Measurements from ENCODE around the gene LDB2.

The LDB2 gene

DNA sequence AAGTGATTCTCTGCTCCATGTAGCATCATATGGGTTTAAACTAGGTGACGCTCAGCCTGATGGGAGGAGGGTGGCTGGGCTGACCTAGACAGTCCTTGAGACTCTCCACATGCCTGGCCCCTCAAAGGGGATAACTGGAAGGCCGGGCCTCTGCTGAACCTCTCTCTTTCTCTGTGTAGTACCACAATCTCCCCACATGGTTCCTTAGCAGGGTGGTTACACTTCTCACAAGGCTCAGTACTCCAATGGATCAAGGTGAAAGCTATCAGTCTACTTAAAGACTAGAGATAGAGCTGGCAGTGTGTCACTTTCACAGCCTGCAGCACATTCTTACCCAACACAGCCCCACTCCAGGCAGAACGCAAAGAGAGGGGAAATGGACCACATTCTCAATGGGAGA is 80.4 kb downstream of the LDB2 start:
- H3K4me3 ChIP-seq (ENCODE audit: low read depth, low read length) = no peak overlapping the region
- no peak for DNase-seq (ENCODE audit: low read depth)
- TF ChIP-seq, protein P1, sequence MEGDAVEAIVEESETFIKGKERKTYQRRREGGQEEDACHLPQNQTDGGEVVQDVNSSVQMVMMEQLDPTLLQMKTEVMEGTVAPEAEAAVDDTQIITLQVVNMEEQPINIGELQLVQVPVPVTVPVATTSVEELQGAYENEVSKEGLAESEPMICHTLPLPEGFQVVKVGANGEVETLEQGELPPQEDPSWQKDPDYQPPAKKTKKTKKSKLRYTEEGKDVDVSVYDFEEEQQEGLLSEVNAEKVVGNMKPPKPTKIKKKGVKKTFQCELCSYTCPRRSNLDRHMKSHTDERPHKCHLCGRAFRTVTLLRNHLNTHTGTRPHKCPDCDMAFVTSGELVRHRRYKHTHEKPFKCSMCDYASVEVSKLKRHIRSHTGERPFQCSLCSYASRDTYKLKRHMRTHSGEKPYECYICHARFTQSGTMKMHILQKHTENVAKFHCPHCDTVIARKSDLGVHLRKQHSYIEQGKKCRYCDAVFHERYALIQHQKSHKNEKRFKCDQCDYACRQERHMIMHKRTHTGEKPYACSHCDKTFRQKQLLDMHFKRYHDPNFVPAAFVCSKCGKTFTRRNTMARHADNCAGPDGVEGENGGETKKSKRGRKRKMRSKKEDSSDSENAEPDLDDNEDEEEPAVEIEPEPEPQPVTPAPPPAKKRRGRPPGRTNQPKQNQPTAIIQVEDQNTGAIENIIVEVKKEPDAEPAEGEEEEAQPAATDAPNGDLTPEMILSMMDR (IDR thresholded peaks at IDR 0.05; ENCODE audit: low read depth, low read length) = no peak
- TF ChIP-seq POLR2A (IDR thresholded peaks at IDR 0.05; ENCODE audit: extremely low read depth, insufficient read length) (no peak), MYC (IDR thresholded peaks at IDR 0.05; ENCODE audit: low read depth, low read length) (no peak)
- TF ChIP-seq, protein P2, sequence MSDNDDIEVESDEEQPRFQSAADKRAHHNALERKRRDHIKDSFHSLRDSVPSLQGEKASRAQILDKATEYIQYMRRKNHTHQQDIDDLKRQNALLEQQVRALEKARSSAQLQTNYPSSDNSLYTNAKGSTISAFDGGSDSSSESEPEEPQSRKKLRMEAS (IDR thresholded peaks at IDR 0.05; ENCODE audit: low read depth, low read length) = no peak

DNA sequence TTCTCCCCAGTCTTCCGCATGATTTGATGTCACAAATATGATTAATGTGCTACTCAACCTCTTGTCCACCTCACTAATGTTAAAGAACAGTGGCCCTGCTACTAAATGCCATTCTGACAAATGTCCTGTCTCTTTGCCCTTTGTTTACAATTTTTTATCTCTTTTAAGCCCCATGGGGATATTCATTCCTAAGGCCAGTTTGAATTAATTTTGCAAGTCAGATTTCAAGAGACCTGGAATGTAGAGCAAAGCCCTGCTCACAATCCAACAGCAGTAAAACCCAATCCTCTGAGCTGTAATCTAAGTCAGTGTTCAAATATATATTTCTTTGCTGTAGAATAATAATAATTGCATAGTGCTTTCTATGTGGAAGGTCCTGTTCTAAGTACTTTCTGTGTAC is 81.2 kb downstream of the LDB2 start:
- no peak for DNase-seq (ENCODE audit: low read depth)
- H3K4me3 ChIP-seq (ENCODE audit: low read depth, low read length) = no peak overlapping the region
- TF ChIP-seq, protein P2 (IDR thresholded peaks at IDR 0.05; ENCODE audit: low read depth, low read length) = no peak
- no peak for TF ChIP-seq MYC (IDR thresholded peaks at IDR 0.05; ENCODE audit: low read depth, low read length)

DNA sequence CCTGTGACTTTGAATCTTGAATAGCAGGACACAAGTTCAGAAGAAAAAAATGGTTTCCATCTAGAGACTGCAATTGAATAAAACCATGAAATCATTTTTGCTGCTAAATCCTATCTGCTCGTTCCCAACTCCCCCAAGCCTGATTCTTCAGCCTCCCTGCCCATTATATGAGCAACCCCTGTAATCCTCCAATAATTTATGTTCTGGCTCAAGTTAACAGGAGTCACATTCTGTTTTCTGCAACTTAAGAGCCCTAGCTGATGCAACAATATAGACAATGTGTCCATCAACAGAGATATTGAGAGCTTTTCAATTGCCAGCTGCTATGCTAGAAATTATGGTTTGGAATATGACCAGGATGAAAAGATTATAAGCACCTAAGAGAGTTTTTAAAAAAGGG is 84.1 kb downstream of the LDB2 start:
- no peak for DNase-seq (ENCODE audit: low read depth)
- H3K4me3 ChIP-seq (ENCODE audit: low read depth, low read length) = no peak overlapping the region
- no peak for TF ChIP-seq MYC (IDR thresholded peaks at IDR 0.05; ENCODE audit: low read depth, low read length)
- TF ChIP-seq, protein P1 (IDR thresholded peaks at IDR 0.05; ENCODE audit: low read depth, low read length) = no peak

DNA sequence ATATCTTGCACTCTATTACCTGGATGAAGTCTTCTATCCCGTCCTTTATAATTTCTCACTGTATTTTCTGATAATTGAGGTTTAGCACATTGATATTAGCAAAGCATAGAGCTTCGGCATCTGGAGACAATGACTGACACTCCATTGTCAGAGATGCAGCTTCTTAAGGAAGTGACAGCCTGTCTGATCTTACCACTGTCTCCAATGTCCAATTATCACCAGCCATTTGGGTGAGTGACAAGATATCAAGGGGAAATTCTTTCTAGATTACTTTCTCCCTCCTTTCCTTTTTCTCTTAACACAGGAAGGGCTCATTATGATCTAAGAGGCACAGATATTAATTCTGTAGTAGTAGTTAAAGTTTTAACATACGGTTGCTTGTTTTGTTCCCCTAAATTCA is 86.4 kb downstream of the LDB2 start:
- no peak for DNase-seq (ENCODE audit: low read depth)
- TF ChIP-seq POLR2A (IDR thresholded peaks at IDR 0.05; ENCODE audit: extremely low read depth, insufficient read length) (no peak), MYC (IDR thresholded peaks at IDR 0.05; ENCODE audit: low read depth, low read length) (no peak)
- TF ChIP-seq, protein P1 (IDR thresholded peaks at IDR 0.05; ENCODE audit: low read depth, low read length) = no peak
- TF ChIP-seq, protein P2 (IDR thresholded peaks at IDR 0.05; ENCODE audit: low read depth, low read length) = no peak
- no peak overlapping the region for H3K4me3 ChIP-seq (ENCODE audit: low read depth, low read length)

DNA sequence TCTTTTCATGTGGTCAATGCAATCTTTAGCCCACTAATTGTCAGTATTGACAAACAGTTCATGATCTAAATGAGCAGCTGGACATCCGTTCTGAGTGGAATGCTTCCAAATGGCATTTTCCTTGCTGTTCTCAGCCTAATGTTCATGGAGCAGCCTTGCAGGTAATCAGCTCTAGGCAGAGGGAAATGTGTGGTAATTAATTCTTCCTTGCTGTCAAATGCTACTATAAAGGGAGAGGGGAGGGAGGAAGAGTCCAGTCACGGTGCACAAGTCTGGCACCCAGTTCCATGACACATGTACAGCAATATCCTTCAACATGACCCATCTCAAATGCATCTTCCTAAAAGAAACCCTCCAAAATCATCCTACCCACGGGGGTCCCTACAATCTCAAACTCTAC is 88.5 kb downstream of the LDB2 start:
- no peak overlapping the region for H3K4me3 ChIP-seq (ENCODE audit: low read depth, low read length)
- no peak for DNase-seq (ENCODE audit: low read depth)
- TF ChIP-seq MYC (IDR thresholded peaks at IDR 0.05; ENCODE audit: low read depth, low read length) (no peak), POLR2A (IDR thresholded peaks at IDR 0.05; ENCODE audit: extremely low read depth, insufficient read length) (no peak)
- TF ChIP-seq, protein P2 (IDR thresholded peaks at IDR 0.05; ENCODE audit: low read depth, low read length) = no peak
- TF ChIP-seq, protein P1 (IDR thresholded peaks at IDR 0.05; ENCODE audit: low read depth, low read length) = no peak

DNA sequence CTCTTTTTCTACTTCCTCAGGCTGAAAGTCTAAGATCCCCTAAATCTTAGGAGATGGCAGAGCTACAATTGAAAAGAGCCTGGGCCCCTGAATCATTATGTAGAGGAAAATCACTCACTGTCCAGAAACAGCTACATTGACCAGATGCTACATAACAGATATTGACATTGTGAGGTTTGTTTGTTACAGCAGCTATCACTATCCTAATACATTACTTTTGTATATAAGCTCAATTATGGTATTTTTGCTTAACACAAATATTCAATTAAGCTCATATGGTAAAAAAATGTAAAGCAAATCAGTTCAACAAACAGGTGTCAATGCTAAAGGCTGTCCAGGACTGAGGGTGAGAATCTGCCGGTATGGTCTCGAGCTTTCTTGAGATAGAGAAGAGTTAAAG is 89.4 kb downstream of the LDB2 start:
- TF ChIP-seq POLR2A (IDR thresholded peaks at IDR 0.05; ENCODE audit: extremely low read depth, insufficient read length) (no peak), MYC (IDR thresholded peaks at IDR 0.05; ENCODE audit: low read depth, low read length) (no peak)
- TF ChIP-seq, protein P2 (IDR thresholded peaks at IDR 0.05; ENCODE audit: low read depth, low read length) = no peak
- TF ChIP-seq, protein P1 (IDR thresholded peaks at IDR 0.05; ENCODE audit: low read depth, low read length) = no peak
- no peak for DNase-seq (ENCODE audit: low read depth)

More for the DNA sequence above, 89.4 kb downstream of the LDB2 start:
- H3K4me3 ChIP-seq (ENCODE audit: low read depth, low read length) = no peak overlapping the region
